Measurements from ENCODE around the gene RAD52.

DNA sequence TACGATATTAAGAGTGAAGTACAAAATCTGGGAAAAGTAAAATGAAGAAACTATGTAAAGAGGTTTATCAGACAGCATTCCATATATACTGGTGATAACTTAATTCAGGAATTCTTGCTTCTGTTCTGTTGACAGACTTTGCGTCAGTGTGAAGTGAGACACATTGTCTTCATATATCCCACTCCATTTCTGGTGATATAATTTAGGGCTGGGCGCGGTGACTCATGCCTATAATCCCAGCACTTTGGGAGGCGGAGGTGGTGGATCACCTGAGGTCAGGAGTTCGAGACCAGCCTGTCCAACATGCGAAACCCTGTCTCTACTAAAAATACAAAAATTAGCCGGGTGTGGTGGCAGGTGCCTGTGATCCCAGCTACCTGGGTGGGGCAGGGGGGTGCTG lies 20.3 kb upstream of the RAD52 start:
- TF ChIP-seq POLR2AphosphoS5 (IDR thresholded peaks at IDR 0.05; ENCODE audit: low read depth, low read length), result no peak
- TF ChIP-seq, protein P1, sequence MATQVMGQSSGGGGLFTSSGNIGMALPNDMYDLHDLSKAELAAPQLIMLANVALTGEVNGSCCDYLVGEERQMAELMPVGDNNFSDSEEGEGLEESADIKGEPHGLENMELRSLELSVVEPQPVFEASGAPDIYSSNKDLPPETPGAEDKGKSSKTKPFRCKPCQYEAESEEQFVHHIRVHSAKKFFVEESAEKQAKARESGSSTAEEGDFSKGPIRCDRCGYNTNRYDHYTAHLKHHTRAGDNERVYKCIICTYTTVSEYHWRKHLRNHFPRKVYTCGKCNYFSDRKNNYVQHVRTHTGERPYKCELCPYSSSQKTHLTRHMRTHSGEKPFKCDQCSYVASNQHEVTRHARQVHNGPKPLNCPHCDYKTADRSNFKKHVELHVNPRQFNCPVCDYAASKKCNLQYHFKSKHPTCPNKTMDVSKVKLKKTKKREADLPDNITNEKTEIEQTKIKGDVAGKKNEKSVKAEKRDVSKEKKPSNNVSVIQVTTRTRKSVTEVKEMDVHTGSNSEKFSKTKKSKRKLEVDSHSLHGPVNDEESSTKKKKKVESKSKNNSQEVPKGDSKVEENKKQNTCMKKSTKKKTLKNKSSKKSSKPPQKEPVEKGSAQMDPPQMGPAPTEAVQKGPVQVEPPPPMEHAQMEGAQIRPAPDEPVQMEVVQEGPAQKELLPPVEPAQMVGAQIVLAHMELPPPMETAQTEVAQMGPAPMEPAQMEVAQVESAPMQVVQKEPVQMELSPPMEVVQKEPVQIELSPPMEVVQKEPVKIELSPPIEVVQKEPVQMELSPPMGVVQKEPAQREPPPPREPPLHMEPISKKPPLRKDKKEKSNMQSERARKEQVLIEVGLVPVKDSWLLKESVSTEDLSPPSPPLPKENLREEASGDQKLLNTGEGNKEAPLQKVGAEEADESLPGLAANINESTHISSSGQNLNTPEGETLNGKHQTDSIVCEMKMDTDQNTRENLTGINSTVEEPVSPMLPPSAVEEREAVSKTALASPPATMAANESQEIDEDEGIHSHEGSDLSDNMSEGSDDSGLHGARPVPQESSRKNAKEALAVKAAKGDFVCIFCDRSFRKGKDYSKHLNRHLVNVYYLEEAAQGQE (IDR thresholded peaks at IDR 0.05; ENCODE audit: insufficient read depth in 1 of 2, low read depth in 2 of 2, low read length in 2 of 2), result no peak

Data from PFSK-1 (cell line).